PC-3 (cell line): Measurements from ENCODE around the gene NCOA1.

ENCODE experiments used
- CTCF ChIP-seq: fragments of 300-600 bp; sonication (generic); conservative IDR thresholded peaks from 2 replicates; pipeline ENCODE4 v1.5.1; 2017; ENCODE audit warnings: antibody characterized with exemption, low read depth, mild to moderate bottlenecking, low read length
- EZH2 ChIP-seq: fragments of 300-600 bp; sonication (generic); IDR thresholded peaks from one replicate; pipeline ENCODE4 v1.6.1; 2017; ENCODE audit warnings: antibody characterized with exemption, mild to moderate bottlenecking, low read length; ENCODE audit not compliant: unreplicated experiment
- EZH2phosphoT487 ChIP-seq: fragments of 300-600 bp; sonication (generic); IDR thresholded peaks from 2 replicates; pipeline ENCODE4 v1.6.1; 2018; ENCODE audit warnings: mild to moderate bottlenecking, antibody characterized with exemption, low read length, borderline replicate concordance

- no peak for TF ChIP-seq CTCF
- no peak for TF ChIP-seq EZH2
- no peak for TF ChIP-seq EZH2phosphoT487
Observed at GRCh38 chr2:24592441-24593100, 101.5 kb downstream of the NCOA1 start.
